Measurements from ENCODE around the gene NAV1.
"Not testable (repeated sequence)": the region's sequence is repeated elsewhere in the genome, so short reads cannot be mapped to it uniquely, and the experiment has no call there.

Gene NAV1

GRCh38 chr1:201516511-201517127, 22.3 kb upstream of the NAV1 start:
- ChIA-PET POLR2A (interaction anchor here (1.5 kb wide), 1 partner anchor 35 kb away, joined by 4 read pairs; no protein-coding TSS in a partner anchor), CTCF (interaction anchor here (0.7 to 2.3 kb wide), 5 partner anchors 36 to 81 kb away, joined by 3 to 7 read pairs (median 3); no protein-coding TSS in a partner anchor)
- DNase-seq (ENCODE audit: extremely low spot score), result no peak
- no peak for TF ChIP-seq L3MBTL2 (conservative IDR thresholded peaks at IDR 0.05)
- no peak for TF ChIP-seq FOXK2 (IDR thresholded peaks at IDR 0.05)
- TF ChIP-seq SP1 (IDR thresholded peaks at IDR 0.05), result no peak
- no peak for TF ChIP-seq TARDBP (IDR thresholded peaks at IDR 0.05)
- no peak for TF ChIP-seq NFRKB (IDR thresholded peaks at IDR 0.05)
- TF ChIP-seq PKNOX1 (IDR thresholded peaks at IDR 0.05), result no peak
- TF ChIP-seq FOXA1 (IDR thresholded peaks at IDR 0.05), result no peak
- TF ChIP-seq LEF1 (IDR thresholded peaks at IDR 0.05; ENCODE audit: borderline replicate concordance), result no peak

- no peak for DNase-seq (ENCODE audit: extremely low spot score)
- no peak for TF ChIP-seq FOXK2 (IDR thresholded peaks at IDR 0.05)
- TF ChIP-seq HDGF (IDR thresholded peaks at IDR 0.05; ENCODE audit: borderline replicate concordance), result no peak
- no peak for TF ChIP-seq FOXM1 (IDR thresholded peaks at IDR 0.05; ENCODE audit: borderline replicate concordance)
- TF ChIP-seq ELF4 (IDR thresholded peaks at IDR 0.05), result no peak
- no peak for TF ChIP-seq NFRKB (IDR thresholded peaks at IDR 0.05)
- no peak for TF ChIP-seq LEF1 (IDR thresholded peaks at IDR 0.05; ENCODE audit: borderline replicate concordance)
- no peak for TF ChIP-seq BHLHE40 (IDR thresholded peaks at IDR 0.05; ENCODE audit: borderline replicate concordance)
- TF ChIP-seq CTBP1 (IDR thresholded peaks at IDR 0.05; ENCODE audit: borderline replicate concordance), result no peak
- TF ChIP-seq ARNT (IDR thresholded peaks at IDR 0.05), result no peak
- no peak for TF ChIP-seq SP1 (IDR thresholded peaks at IDR 0.05)
- no peak for TF ChIP-seq L3MBTL2 (conservative IDR thresholded peaks at IDR 0.05)
- no peak for TF ChIP-seq TARDBP (IDR thresholded peaks at IDR 0.05)
- TF ChIP-seq PKNOX1 (IDR thresholded peaks at IDR 0.05), result no peak
- ChIA-PET CTCF (interaction anchor here (0.9 to 2.3 kb wide), 2 partner anchors 36 to 37 kb away, joined by 3 to 7 read pairs; no protein-coding TSS in a partner anchor), POLR2A (no interaction called here)
Observed at GRCh38 chr1:201517631-201518030, 21.3 kb upstream of the NAV1 start.

GRCh38 chr1:201518071-201518470, 20.9 kb upstream of the NAV1 start:
- ChIA-PET CTCF (interaction anchor here (0.9 kb wide), 1 partner anchor 36 kb away, joined by 3 read pairs; no protein-coding TSS in a partner anchor), POLR2A (no interaction called here)
- DNase-seq (ENCODE audit: extremely low spot score), result no peak
- no peak for TF ChIP-seq ELF4 (IDR thresholded peaks at IDR 0.05)
- no peak for TF ChIP-seq SP1 (IDR thresholded peaks at IDR 0.05)
- no peak for TF ChIP-seq ARNT (IDR thresholded peaks at IDR 0.05)
- TF ChIP-seq NFRKB (IDR thresholded peaks at IDR 0.05), result no peak
- no peak for TF ChIP-seq FOXK2 (IDR thresholded peaks at IDR 0.05)
- no peak for TF ChIP-seq HDGF (IDR thresholded peaks at IDR 0.05; ENCODE audit: borderline replicate concordance)
- no peak for TF ChIP-seq ZNF384 (IDR thresholded peaks at IDR 0.05)
- TF ChIP-seq FOXA1 (IDR thresholded peaks at IDR 0.05), result no peak
- TF ChIP-seq L3MBTL2 (conservative IDR thresholded peaks at IDR 0.05), result no peak
- no peak for TF ChIP-seq SUZ12 (IDR thresholded peaks at IDR 0.05)
- no peak for TF ChIP-seq FOXM1 (IDR thresholded peaks at IDR 0.05; ENCODE audit: borderline replicate concordance)
- TF ChIP-seq BHLHE40 (IDR thresholded peaks at IDR 0.05; ENCODE audit: borderline replicate concordance), result no peak
- no peak for TF ChIP-seq TARDBP (IDR thresholded peaks at IDR 0.05)
- no peak for TF ChIP-seq PKNOX1 (IDR thresholded peaks at IDR 0.05)
- TF ChIP-seq CTBP1 (IDR thresholded peaks at IDR 0.05; ENCODE audit: borderline replicate concordance), result no peak
- TF ChIP-seq LEF1 (IDR thresholded peaks at IDR 0.05; ENCODE audit: borderline replicate concordance), result no peak

- DNase-seq (ENCODE audit: extremely low spot score); CTCF ChIA-PET: not testable (repeated sequence)
Observed at GRCh38 chr1:201520046-201520575, 18.8 kb upstream of the NAV1 start.

GRCh38 chr1:201525193-201525778, 13.6 kb upstream of the NAV1 start:
- no peak for DNase-seq (ENCODE audit: extremely low spot score)
- TF ChIP-seq SP1 (IDR thresholded peaks at IDR 0.05), result no peak
- CTCF ChIA-PET, result interaction anchor here (0.6 to 0.7 kb wide), 3 partner anchors 10 to 75 kb away, joined by 3 to 4 read pairs (median 3); no protein-coding TSS in a partner anchor
- POLR2A ChIA-PET, result no interaction called here

More at GRCh38 chr1:201520046-201520575, 18.8 kb upstream of the NAV1 start:
- POLR2A ChIA-PET, result not testable (repeated sequence)

GRCh38 chr1:201527879-201528278, 11.0 kb upstream of the NAV1 start:
- POLR2A ChIA-PET, result no interaction called here
- TF ChIP-seq ARNT (IDR thresholded peaks at IDR 0.05), result no peak
- no peak for TF ChIP-seq L3MBTL2 (conservative IDR thresholded peaks at IDR 0.05)
- no peak for TF ChIP-seq FOXK2 (IDR thresholded peaks at IDR 0.05)
- no peak for TF ChIP-seq BHLHE40 (IDR thresholded peaks at IDR 0.05; ENCODE audit: borderline replicate concordance)
- no peak for TF ChIP-seq LEF1 (IDR thresholded peaks at IDR 0.05; ENCODE audit: borderline replicate concordance)
- no peak for TF ChIP-seq ZNF384 (IDR thresholded peaks at IDR 0.05)
- no peak for TF ChIP-seq SP1 (IDR thresholded peaks at IDR 0.05)
- no peak for TF ChIP-seq SUZ12 (IDR thresholded peaks at IDR 0.05)
- TF ChIP-seq FOXA1 (IDR thresholded peaks at IDR 0.05), result no peak
- no peak for TF ChIP-seq CTBP1 (IDR thresholded peaks at IDR 0.05; ENCODE audit: borderline replicate concordance)
- TF ChIP-seq HDGF (IDR thresholded peaks at IDR 0.05; ENCODE audit: borderline replicate concordance), result no peak
- no peak for TF ChIP-seq PKNOX1 (IDR thresholded peaks at IDR 0.05)
- CTCF ChIA-PET, result no interaction called here
- DNase-seq (ENCODE audit: extremely low spot score), result no peak
